ENCODE measurements around the gene ARHGAP26. TPM values are rescaled to one million over a fixed set of nuclear protein-coding genes. Genes with fewer than 3 reads are reported as not detected.

ARHGAP26 gene
- total and polyA plus RNA-seq, 2 donors (not counting 1 experiment from before 2014, with no cell fraction given): 4.1 to 6.8 TPM

GRCh38 chr5:142874540-142874939, 104.4 kb downstream of the ARHGAP26 start:
- TF ChIP-seq, protein P1, sequence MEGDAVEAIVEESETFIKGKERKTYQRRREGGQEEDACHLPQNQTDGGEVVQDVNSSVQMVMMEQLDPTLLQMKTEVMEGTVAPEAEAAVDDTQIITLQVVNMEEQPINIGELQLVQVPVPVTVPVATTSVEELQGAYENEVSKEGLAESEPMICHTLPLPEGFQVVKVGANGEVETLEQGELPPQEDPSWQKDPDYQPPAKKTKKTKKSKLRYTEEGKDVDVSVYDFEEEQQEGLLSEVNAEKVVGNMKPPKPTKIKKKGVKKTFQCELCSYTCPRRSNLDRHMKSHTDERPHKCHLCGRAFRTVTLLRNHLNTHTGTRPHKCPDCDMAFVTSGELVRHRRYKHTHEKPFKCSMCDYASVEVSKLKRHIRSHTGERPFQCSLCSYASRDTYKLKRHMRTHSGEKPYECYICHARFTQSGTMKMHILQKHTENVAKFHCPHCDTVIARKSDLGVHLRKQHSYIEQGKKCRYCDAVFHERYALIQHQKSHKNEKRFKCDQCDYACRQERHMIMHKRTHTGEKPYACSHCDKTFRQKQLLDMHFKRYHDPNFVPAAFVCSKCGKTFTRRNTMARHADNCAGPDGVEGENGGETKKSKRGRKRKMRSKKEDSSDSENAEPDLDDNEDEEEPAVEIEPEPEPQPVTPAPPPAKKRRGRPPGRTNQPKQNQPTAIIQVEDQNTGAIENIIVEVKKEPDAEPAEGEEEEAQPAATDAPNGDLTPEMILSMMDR (conservative IDR thresholded peaks at IDR 0.05 in 1 of 2, IDR thresholded peaks at IDR 0.05 in 1 of 2; ENCODE audit: low read depth in 1 of 2, low read length in 2 of 2): no peak
- TF ChIP-seq EZH2 (IDR thresholded peaks at IDR 0.05; ENCODE audit: low read length, missing control alignments): no peak
- Histone ChIP-seq H3K27ac (ENCODE audit: insufficient read depth, low read length) (no peak overlapping the region), H2AFZ (ENCODE audit: low read length) (no peak overlapping the region), H3K4me1 (ENCODE audit: control insufficient read depth, extremely low read depth, insufficient read depth, low read length) (no peaks in the 10 kb centered on the region), H4K20me1 (ENCODE audit: control insufficient read depth, extremely low read depth, insufficient read depth, low read length) (no peaks in the 10 kb centered on the region), H3K9ac (ENCODE audit: insufficient read depth, low read length) (no peak overlapping the region), H3K79me2 (ENCODE audit: control insufficient read depth, insufficient read depth, low read length) (no peaks in the 10 kb centered on the region), H3K36me3 (ENCODE audit: control insufficient read depth, insufficient read depth, low read length) (no peaks in the 10 kb centered on the region), H3K9me3 (ENCODE audit: control insufficient read depth, insufficient read depth, low read depth, low read length) (no peaks in the 10 kb centered on the region), H3K27me3 (ENCODE audit: control insufficient read depth, insufficient read depth, low read length) (no peaks in the 10 kb centered on the region), H3K4me3 (replicated peaks in 1 of 4; ENCODE audit: control extremely low read depth in 1 of 4, insufficient read depth in 1 of 4, low read depth in 3 of 4, low read length in 4 of 4) (no peak overlapping the region), H3K4me2 (ENCODE audit: extremely low read depth, insufficient read depth, low read length) (no peak overlapping the region)
- peak; percentile 42 to 75 for DNase-seq (ENCODE audit: low read depth in 2 of 2)

GRCh38 chr5:142875936-142876335, 105.8 kb downstream of the ARHGAP26 start:
- no peak for DNase-seq (ENCODE audit: low read depth in 2 of 2)
- Histone ChIP-seq H3K27me3 (ENCODE audit: control insufficient read depth, insufficient read depth, low read length) (no peaks in the 10 kb centered on the region), H4K20me1 (ENCODE audit: control insufficient read depth, extremely low read depth, insufficient read depth, low read length) (no peaks in the 10 kb centered on the region), H2AFZ (ENCODE audit: low read length) (no peak overlapping the region), H3K27ac (ENCODE audit: insufficient read depth, low read length) (no peak overlapping the region), H3K4me3 (replicated peaks in 1 of 4; ENCODE audit: control extremely low read depth in 1 of 4, insufficient read depth in 1 of 4, low read depth in 3 of 4, low read length in 4 of 4) (no peak overlapping the region), H3K4me2 (ENCODE audit: extremely low read depth, insufficient read depth, low read length) (no peak overlapping the region), H3K9me3 (ENCODE audit: control insufficient read depth, insufficient read depth, low read depth, low read length) (no peaks in the 10 kb centered on the region), H3K36me3 (ENCODE audit: control insufficient read depth, insufficient read depth, low read length) (no peaks in the 10 kb centered on the region), H3K4me1 (ENCODE audit: control insufficient read depth, extremely low read depth, insufficient read depth, low read length) (peaks cover 1% of the 10 kb centered on the region), H3K79me2 (ENCODE audit: control insufficient read depth, insufficient read depth, low read length) (no peaks in the 10 kb centered on the region), H3K9ac (ENCODE audit: insufficient read depth, low read length) (no peak overlapping the region)
- TF ChIP-seq EZH2 (IDR thresholded peaks at IDR 0.05; ENCODE audit: low read length, missing control alignments): no peak
- TF ChIP-seq, protein P1 (conservative IDR thresholded peaks at IDR 0.05 in 1 of 2, IDR thresholded peaks at IDR 0.05 in 1 of 2; ENCODE audit: low read depth in 1 of 2, low read length in 2 of 2): no peak

DNA sequence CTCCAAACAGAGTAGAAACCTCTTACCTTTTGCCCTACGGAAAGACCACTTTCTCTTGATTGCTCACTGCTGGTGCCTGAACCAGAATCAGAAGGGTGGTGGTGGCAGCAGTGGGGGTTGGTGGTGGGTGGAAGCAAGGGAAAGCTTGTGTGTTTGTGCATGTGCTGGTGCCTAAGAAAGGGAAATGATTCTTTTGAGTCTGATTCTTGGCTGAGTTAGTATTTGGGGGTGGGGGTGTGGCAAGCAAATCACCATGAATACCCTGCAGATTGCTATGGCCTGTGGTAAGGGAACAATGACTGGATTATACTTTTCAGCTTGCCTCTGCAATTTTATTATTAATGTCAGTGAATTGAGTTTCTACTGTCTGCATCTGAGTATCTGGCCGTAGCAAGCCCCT, 106.6 kb downstream of the ARHGAP26 start:
- no peaks in the 10 kb centered on the region for H4K20me1 ChIP-seq (ENCODE audit: control insufficient read depth, extremely low read depth, insufficient read depth, low read length)
- no peaks in the 10 kb centered on the region for H3K9me3 ChIP-seq (ENCODE audit: control insufficient read depth, insufficient read depth, low read depth, low read length)
- H3K4me3 ChIP-seq (replicated peaks in 1 of 4; ENCODE audit: control extremely low read depth in 1 of 4, insufficient read depth in 1 of 4, low read depth in 3 of 4, low read length in 4 of 4): no peak overlapping the region
- no peaks in the 10 kb centered on the region for H3K27me3 ChIP-seq (ENCODE audit: control insufficient read depth, insufficient read depth, low read length)
- H3K36me3 ChIP-seq (ENCODE audit: control insufficient read depth, insufficient read depth, low read length): no peaks in the 10 kb centered on the region
- TF ChIP-seq, protein P1 (conservative IDR thresholded peaks at IDR 0.05 in 1 of 2, IDR thresholded peaks at IDR 0.05 in 1 of 2; ENCODE audit: low read depth in 1 of 2, low read length in 2 of 2): no peak
- TF ChIP-seq EZH2 (IDR thresholded peaks at IDR 0.05; ENCODE audit: low read length, missing control alignments): no peak
- H3K4me2 ChIP-seq (ENCODE audit: extremely low read depth, insufficient read depth, low read length): no peak overlapping the region
- peaks cover 8% of the 10 kb centered on the region for H3K4me1 ChIP-seq (ENCODE audit: control insufficient read depth, extremely low read depth, insufficient read depth, low read length)
- no peak overlapping the region for H3K27ac ChIP-seq (ENCODE audit: insufficient read depth, low read length)
- H3K9ac ChIP-seq (ENCODE audit: insufficient read depth, low read length): no peak overlapping the region
- no peak overlapping the region for H2AFZ ChIP-seq (ENCODE audit: low read length)
- DNase-seq (ENCODE audit: low read depth in 2 of 2): no peak
- H3K79me2 ChIP-seq (ENCODE audit: control insufficient read depth, insufficient read depth, low read length): no peaks in the 10 kb centered on the region
